ENCODE measurements around the gene HNRNPLL. TPM values are rescaled to one million over a fixed set of nuclear protein-coding genes. Genes with fewer than 3 reads are reported as not detected.

Gene HNRNPLL
- total RNA-seq = 46.0 and 53.9 TPM in 2 replicates

GRCh38 chr2:38602732-38603401 is at the start of gene HNRNPLL:
Gene HNRNPLL (minus strand): TSS chr2:38602928. CDS start chr2:38602626, 302 bp downstream.
- peak; percentile 99 for DNase-seq (ENCODE audit: insufficient read length, low spot score, missing footprints)
- no peaks in the 10 kb centered on the region for H3K36me3 ChIP-seq (ENCODE audit: insufficient read depth, low read length)
- peak within 1 kb of the TSS; percentile 92 for H3K4me3 ChIP-seq (ENCODE audit: insufficient read depth, low read length)
- H3K4me1 ChIP-seq (ENCODE audit: insufficient read depth, low read length) = peaks cover 19% of the 10 kb centered on the region
- no peak for TF ChIP-seq CTCF (IDR thresholded peaks at IDR 0.05; ENCODE audit: extremely low read depth, low read depth, low read length)
- no peaks in the 10 kb centered on the region for H3K9me3 ChIP-seq (ENCODE audit: low read depth, low read length)
- H3K79me2 ChIP-seq (ENCODE audit: insufficient read depth, low read length) = peaks cover 48% of the 10 kb centered on the region
- H2AFZ ChIP-seq (ENCODE audit: low read length) = peak within 1 kb of the TSS; percentile 90
- no peaks in the 10 kb centered on the region for H3K27me3 ChIP-seq (ENCODE audit: insufficient read depth, low read length)
- H3K27ac ChIP-seq (ENCODE audit: low read depth, low read length) = peak within 1 kb of the TSS; percentile 73
- H3K4me2 ChIP-seq (ENCODE audit: insufficient read depth, low read length) = peak within 1 kb of the TSS; percentile 98
- peaks cover 36% of the 10 kb centered on the region for H4K20me1 ChIP-seq (ENCODE audit: insufficient read depth, low read length)

GRCh38 chr2:38650717-38651116 is 48.0 kb upstream of the HNRNPLL start:
- Histone ChIP-seq H3K27me3 (ENCODE audit: insufficient read depth, low read length) (no peaks in the 10 kb centered on the region), H3K4me1 (ENCODE audit: insufficient read depth, low read length) (no peaks in the 10 kb centered on the region), H4K20me1 (ENCODE audit: insufficient read depth, low read length) (no peaks in the 10 kb centered on the region), H3K4me3 (ENCODE audit: insufficient read depth, low read length) (no peak overlapping the region), H3K9me3 (ENCODE audit: low read depth, low read length) (no peaks in the 10 kb centered on the region), H3K36me3 (ENCODE audit: insufficient read depth, low read length) (no peaks in the 10 kb centered on the region), H3K27ac (ENCODE audit: low read depth, low read length) (no peak overlapping the region), H2AFZ (ENCODE audit: low read length) (no peak overlapping the region), H3K4me2 (ENCODE audit: insufficient read depth, low read length) (no peak overlapping the region), H3K79me2 (ENCODE audit: insufficient read depth, low read length) (no peaks in the 10 kb centered on the region)
- no peak for TF ChIP-seq CTCF (IDR thresholded peaks at IDR 0.05; ENCODE audit: extremely low read depth, low read depth, low read length)
- DNase-seq (ENCODE audit: insufficient read length, low spot score, missing footprints) = no peak

- no peaks in the 10 kb centered on the region for H3K9me3 ChIP-seq (ENCODE audit: low read depth, low read length)
- H2AFZ ChIP-seq (ENCODE audit: low read length) = no peak overlapping the region
- H3K4me3 ChIP-seq (ENCODE audit: insufficient read depth, low read length) = no peak overlapping the region
- H3K27ac ChIP-seq (ENCODE audit: low read depth, low read length) = no peak overlapping the region
- H3K27me3 ChIP-seq (ENCODE audit: insufficient read depth, low read length) = no peaks in the 10 kb centered on the region
- H3K79me2 ChIP-seq (ENCODE audit: insufficient read depth, low read length) = no peaks in the 10 kb centered on the region
- H3K4me1 ChIP-seq (ENCODE audit: insufficient read depth, low read length) = no peaks in the 10 kb centered on the region
- no peak for TF ChIP-seq CTCF (IDR thresholded peaks at IDR 0.05; ENCODE audit: extremely low read depth, low read depth, low read length)
- H4K20me1 ChIP-seq (ENCODE audit: insufficient read depth, low read length) = no peaks in the 10 kb centered on the region
- H3K36me3 ChIP-seq (ENCODE audit: insufficient read depth, low read length) = no peaks in the 10 kb centered on the region
- H3K4me2 ChIP-seq (ENCODE audit: insufficient read depth, low read length) = no peak overlapping the region
- DNase-seq (ENCODE audit: insufficient read length, low spot score, missing footprints) = peak; percentile 39
These were observed 47.3 kb upstream of the HNRNPLL start for GRCh38 chr2:38650012-38650411.

- Histone ChIP-seq H3K27ac (ENCODE audit: low read depth, low read length) (no peak overlapping the region), H3K4me2 (ENCODE audit: insufficient read depth, low read length) (no peak overlapping the region), H3K27me3 (ENCODE audit: insufficient read depth, low read length) (no peaks in the 10 kb centered on the region), H4K20me1 (ENCODE audit: insufficient read depth, low read length) (no peaks in the 10 kb centered on the region), H3K4me1 (ENCODE audit: insufficient read depth, low read length) (no peaks in the 10 kb centered on the region), H3K36me3 (ENCODE audit: insufficient read depth, low read length) (no peaks in the 10 kb centered on the region), H3K79me2 (ENCODE audit: insufficient read depth, low read length) (no peaks in the 10 kb centered on the region), H3K4me3 (ENCODE audit: insufficient read depth, low read length) (no peak overlapping the region), H2AFZ (ENCODE audit: low read length) (no peak overlapping the region), H3K9me3 (ENCODE audit: low read depth, low read length) (no peaks in the 10 kb centered on the region)
- DNase-seq (ENCODE audit: insufficient read length, low spot score, missing footprints) = no peak
- TF ChIP-seq CTCF (IDR thresholded peaks at IDR 0.05; ENCODE audit: extremely low read depth, low read depth, low read length) = no peak
These were observed 46.5 kb upstream of the HNRNPLL start for GRCh38 chr2:38649176-38649728.
